Effector CD4-positive, alpha-beta T cell (primary cell): ENCODE measurements around the gene RSF1.

ENCODE experiments used
- DNase-seq: peaks from one replicate; pipeline ENCODE4 v3.0.0-alpha.2; 2020

The RSF1 gene

GRCh38 chr11:77800449-77800848, 20.1 kb downstream of the RSF1 start:
- no peak for DNase-seq

GRCh38 chr11:77799338-77799737, 21.2 kb downstream of the RSF1 start:
- no peak for DNase-seq

DNA sequence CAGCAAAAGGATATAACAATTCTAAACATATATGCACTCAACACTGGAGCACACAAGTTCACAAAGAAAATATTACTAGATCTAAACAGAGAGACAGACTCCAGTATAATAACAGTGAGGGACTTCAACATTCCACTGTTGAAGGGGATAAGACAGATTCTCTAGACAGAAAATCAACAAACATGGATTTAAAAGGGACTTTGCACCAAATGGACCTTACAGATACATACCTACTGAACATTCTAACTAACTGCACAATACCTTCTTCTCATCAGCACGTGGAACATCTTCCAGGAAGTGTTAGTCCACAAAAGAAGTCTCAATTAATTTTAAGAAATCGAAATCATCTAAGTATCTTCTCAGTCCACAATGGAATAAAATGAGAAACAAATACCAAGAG, 26.6 kb downstream of the RSF1 start:
- DNase-seq: no peak

- no peak for DNase-seq
Observed at GRCh38 chr11:77791301-77791700, 29.2 kb downstream of the RSF1 start.

- DNase-seq: no peak
Observed at GRCh38 chr11:77789731-77790476, 30.6 kb downstream of the RSF1 start.

DNA sequence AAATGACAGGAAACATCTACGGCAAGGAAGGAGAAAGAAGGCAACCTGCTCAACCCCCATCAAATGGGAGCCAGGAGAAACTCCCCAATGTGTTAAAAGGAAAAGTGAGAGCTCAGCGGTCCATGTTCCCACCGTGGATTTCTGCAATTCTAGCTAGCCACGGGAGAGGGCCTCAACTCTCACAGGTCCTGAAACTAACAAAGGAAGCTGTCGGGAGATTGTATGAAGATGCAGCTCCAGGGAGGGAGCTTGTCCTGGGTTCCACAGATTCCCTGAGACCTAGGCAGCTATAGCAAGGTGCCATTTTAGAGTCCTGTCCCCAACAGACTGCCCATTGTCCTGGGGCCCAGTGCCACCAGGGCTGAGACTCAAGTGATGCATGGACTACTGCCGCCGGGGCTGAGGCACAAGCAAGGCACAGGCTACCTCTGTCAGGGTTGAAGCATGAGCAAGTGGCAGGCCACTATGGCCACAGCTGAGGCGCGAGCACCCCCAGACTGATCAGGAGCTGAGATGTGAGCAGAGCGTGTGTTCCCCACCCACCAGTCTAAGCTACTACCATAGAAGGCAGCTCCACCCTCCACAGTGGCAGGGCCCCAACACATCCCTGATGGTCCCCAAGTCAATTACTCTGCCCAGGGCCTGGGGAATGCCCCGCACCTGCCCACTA, 31.3 kb downstream of the RSF1 start:
- no peak for DNase-seq

GRCh38 chr11:77784572-77784971, 36.0 kb downstream of the RSF1 start:
- no peak for DNase-seq

- DNase-seq: no peak
Observed at GRCh38 chr11:77783025-77783424, 37.5 kb downstream of the RSF1 start.

GRCh38 chr11:77779935-77780334, 40.6 kb downstream of the RSF1 start:
- DNase-seq: no peak

- no peak for DNase-seq
Observed at GRCh38 chr11:77778549-77778948, 42.0 kb downstream of the RSF1 start.

DNA sequence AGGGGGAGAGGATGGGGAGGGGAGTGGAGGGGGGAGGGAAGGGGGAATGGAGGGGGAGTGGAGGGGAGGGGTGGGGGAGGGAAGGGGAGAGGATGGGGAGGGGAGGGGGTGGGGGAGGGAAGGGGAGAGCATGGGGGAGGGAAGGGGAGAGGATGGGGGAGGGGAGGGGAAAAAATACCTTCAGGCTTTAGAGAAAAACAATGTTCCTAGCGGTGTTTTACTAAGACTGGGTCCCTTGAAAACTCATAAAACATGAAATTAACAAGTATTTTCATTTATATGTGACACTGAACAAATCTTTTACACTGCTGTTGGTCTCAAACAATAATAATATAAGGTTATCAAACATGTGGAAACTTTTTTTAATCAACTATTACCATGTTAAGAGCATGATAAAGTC, 42.4 kb downstream of the RSF1 start:
- no peak for DNase-seq

DNA sequence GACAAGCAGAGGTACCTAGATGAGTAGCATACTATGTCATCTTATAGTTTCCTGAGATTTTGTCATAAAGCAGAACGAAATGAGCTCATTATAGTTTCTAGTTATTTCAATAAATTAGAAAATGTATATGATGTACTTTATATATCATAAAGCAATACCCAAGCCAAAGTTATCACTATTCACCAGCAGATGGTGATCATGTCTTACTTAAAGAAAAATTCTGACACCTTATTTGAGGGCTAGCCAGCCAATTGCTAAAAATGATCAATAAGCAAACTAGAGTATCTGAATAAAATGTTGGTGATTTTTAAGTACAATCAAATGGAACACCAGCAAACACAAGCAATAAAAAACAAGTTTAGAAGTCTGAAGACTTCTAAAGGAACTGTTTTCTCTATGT, 44.1 kb downstream of the RSF1 start:
- no peak for DNase-seq

DNA sequence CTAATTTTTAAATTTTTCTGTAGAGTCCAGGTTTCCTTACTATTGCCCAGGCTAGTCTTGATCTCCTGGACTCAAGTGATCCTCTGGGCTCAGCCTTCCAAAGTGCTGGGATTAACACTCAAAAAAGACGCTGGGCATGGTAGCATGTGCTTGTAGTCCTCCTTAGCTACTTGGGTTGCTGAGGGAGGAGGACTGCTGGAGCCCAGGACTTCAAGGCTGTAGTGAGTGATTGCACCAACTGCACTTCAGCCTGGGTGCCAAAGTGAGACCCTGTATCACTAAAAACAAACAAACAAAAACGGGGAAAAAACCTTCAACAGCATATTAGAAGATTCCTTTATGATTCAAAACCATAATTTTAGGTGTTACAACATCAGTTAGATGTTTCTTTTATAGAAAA, 44.6 kb downstream of the RSF1 start:
- no peak for DNase-seq

DNA sequence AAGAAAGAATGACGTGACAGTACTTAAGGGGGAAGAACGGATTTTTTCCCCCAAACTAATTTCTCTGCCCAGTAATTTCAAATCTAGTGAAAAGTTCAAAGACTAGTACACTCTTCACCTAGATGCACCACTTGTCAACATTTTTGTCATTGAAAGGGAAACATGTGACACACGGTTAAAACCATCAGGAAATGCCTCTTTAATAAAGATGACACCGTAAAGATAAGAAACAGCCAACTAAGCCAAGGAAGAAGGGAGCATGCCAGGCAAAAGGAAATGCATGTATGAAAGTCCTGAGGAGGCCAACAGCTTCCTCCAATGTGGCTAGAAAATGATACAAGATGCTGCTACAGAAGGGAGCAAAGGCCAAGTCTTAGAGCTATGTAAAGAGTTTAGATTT, 49.4 kb downstream of the RSF1 start:
- no peak for DNase-seq

DNA sequence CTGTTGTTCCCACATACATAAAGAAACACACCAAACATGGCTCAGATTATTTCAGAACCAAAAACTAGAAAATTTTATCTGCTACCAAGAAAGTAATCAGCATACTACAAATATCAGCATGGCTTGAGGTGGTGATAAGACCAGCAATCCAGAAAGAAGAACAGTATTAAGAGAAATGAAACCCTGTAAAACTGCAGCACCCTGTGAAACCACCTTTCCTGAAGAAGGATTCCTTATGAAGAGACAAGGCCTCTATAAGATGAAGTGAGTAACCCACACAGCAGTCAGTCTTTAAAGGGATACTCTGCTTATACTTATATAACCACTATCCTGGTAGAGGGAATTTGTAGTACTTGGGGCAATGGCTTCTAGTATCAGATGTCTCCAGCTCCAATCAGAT, 49.9 kb downstream of the RSF1 start:
- DNase-seq: no peak

DNA sequence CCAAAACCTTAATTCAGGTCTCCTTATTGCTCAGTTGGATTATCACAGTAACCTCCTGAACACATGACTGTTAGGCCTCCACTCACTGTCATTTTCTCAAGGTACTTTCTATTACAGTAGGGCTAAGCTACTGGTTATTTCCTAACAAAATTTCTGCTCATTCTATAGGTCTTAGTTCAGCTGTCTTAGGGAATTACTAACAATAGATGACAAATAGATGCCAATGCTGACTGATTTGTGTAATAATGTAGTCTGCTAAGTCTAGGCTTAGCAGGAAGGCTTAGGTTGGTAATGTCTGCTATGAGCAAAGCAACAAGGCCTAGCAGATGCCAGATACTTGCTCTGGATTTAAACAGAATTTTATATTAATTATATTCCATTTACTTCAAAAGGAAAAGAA, 58.1 kb downstream of the RSF1 start:
- DNase-seq: no peak

- no peak for DNase-seq
Observed at GRCh38 chr11:77761491-77761890, 59.0 kb downstream of the RSF1 start.

- DNase-seq: no peak
Observed at GRCh38 chr11:77758331-77758730, 62.2 kb downstream of the RSF1 start.

DNA sequence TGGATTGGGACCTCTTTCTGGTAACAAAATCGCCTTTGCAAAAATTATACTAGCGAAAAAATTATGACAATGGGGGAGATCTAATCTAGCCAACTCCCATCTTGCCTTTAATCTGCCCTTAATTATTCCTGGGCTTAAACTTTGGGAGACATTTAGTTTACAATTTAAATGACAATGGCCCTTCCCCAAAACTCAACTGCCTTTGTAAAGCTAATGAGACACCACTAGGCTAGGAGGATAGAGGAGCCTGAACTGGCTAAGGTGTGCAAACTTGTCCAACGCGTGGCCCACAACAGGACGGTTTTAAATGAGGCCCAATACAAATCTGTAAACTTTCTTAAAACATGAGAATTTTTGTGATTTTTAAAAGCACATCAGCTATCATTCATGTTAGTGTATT, 67.3 kb downstream of the RSF1 start:
- DNase-seq: no peak

- DNase-seq: no peak
Observed at GRCh38 chr11:77752516-77752915, 68.0 kb downstream of the RSF1 start.

DNA sequence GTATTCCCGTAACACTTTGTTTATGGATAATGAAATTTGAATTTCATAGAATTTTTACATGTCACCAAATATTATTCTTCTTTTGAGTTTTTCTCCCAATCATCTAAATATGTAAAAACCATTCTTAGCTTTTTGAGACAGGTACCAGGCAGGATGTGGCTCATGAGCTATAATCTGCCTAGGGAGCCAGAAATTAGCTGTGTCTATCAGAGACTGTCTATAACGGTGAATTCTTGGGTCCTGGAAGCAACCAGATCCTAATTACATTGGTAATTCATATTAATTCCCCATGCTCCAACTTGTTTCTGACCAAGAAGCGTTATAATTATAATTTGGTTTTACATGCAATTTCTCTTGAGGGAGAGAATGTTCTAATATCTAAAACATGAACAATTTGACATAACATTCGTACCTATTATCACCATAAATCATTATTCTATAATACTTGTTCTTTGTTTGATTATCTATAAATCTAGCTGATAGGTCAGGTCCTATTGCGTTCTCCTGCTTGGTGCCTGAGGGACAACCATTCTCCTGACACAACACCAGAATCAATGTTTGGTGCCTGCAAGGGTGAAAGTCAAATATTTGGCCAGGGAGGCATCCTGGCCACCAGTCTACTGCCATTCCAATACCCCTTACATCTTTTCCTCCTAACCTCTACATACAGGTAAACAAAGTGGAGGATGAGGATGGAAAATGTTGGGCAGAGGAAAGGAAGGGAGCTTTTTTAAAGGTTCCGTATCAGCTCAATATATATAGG, 69.9 kb downstream of the RSF1 start:
- DNase-seq: no peak

DNA sequence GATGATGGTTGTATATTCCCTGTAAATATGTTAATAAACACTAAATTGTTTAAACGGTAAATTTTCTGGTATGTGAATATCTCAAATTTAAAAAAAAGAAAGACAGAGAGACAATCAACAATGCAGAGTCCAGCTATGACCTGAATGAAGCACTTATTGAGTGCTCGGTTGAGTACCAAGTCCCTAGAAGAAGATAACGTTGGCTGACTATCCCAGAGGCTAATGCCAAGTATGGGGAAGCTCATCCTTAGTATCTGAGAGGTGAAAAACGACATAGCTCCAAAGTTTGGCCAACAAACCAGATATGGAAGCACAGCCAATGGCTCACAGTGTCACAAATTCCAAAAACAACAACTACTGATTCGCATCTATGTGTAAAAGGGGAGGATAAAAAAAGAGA, 71.3 kb downstream of the RSF1 start:
- DNase-seq: no peak

GRCh38 chr11:77748266-77748665, 72.3 kb downstream of the RSF1 start:
- no peak for DNase-seq

GRCh38 chr11:77747381-77747969, 73.0 kb downstream of the RSF1 start:
- no peak for DNase-seq
